ENCODE results near the gene C16orf74.

The C16orf74 gene

DNA sequence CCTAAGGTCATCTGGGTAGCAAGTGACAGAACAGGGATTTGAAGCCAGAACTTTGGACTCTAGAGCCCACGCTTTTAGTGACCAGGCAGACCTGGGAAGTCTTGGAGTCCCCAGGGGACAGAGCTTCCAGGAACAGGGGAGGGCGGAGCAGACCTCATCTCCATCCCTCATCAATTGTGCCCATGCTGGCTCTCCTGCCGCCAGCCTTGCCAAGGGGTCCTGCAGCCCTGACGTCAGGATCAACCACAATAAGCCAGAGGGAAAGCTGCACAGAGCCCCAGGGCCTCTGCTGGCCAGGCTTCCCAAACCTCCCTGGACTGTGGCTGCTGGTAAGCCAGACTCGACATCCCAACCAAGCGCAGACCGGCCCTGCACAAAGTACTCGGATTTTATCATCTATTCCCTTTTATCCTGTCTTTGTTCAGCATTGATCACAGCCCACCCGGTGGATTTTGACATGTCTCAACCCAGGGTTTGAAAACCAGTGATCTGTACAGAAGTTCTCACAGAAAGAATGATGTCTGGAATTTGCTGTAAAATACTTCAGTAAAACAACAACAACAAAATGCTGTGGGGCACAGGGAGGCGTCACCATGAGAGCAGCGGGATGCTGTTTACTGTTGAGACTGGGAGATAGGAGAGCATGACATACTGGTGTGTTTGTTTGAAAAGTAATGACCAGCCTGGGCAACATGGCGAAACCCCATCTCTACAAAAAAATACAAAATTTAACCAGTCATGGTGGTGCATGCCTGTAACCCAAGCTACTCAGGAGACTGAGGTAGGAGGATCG lies 11.8 kb downstream of the C16orf74 start:
- no peak for DNase-seq

DNA sequence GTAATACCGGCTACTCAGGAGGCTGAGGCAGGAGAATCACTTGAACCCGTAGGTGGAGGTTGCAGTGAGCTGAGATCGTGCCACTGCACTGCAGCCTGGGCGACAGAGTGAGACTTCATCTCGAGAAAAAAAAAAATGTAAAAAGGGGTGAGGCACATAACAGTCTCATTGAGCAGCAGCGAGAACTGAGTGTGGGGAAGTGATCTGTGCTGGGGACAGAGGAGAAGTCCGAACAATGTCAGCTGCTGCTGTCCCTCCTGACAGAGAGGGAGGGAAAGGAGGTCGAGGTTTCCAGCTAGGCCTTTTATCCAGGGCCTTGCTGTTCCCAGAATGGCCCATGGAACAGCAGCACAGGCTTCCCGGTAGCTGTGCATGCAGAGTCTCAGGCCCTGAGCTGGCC lies 14.0 kb downstream of the C16orf74 start:
- no peak for DNase-seq

DNA sequence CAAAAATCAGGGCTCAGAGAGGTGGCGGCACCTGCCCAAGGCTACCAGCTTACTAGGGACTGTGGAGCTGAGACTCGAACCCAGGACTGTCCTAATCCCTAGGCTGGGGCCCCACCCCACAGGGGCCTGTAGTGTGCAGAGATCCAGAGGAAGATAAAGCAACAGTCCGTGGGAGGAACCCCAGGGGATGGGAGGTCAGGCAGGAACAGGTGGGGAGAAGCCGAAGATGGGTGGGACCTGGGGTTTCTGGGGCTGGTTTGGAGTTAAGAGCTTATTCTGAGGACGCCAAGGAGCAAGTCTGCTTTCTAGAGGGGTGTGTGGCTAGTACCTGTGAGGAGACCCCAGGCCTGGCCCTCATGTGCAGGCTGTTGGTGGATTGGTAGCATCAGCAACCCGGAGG lies 14.9 kb downstream of the C16orf74 start:
- DNase-seq = no peak

DNA sequence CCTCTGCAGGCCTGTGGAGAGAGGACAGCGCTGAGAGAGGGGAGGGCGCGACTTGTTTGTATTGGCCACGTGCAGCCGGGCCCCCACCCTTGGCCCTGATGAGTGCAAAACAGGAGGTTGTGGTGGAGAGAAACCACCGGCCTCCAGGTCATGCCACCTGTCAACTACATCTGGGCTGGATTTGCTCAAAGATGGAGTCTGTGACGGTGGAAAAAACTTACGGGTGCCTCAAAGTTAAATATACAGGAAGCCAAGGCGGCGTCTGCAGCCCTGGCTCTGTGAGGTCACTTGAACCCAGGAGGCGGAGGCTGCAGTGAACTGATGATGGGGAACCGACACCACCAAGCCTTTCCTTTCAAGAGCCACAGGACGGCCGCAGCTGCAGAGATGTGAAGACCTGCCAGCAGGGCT lies 15.7 kb downstream of the C16orf74 start:
- DNase-seq = no peak

DNA sequence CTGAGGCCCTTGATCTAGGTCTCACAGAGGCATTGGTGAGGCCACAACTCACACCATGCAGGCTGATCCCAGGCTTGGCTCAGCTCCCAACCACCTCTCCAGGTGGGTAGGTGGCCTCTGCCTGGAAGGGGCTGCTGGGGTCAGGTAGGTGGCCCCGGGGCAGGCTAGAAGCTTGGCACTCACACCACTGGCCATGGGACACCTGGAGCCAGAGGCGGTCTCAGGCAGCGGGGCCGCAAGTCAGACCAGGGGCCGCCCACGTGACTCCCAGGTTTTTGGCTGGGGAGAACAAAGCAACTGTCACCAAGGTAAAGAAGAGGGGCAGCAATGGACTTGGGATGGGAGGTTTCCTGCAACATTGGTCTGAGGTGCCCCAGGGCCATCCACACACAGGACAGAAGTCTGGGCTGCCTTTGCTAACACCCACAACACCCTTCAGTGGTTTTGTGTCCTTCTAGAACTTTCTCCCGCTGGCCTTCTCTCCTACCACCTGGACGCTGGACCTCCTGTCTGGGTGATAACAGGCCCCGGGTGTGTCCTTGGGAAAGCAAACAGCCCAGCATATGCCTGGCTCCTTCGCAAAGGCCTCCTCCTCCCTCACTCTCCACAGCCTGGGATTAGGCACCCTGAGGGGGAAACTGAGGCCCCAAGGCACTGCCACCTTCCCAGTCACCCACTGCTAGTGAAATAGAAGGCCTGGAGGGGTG lies 16.4 kb downstream of the C16orf74 start:
- no peak for DNase-seq

DNA sequence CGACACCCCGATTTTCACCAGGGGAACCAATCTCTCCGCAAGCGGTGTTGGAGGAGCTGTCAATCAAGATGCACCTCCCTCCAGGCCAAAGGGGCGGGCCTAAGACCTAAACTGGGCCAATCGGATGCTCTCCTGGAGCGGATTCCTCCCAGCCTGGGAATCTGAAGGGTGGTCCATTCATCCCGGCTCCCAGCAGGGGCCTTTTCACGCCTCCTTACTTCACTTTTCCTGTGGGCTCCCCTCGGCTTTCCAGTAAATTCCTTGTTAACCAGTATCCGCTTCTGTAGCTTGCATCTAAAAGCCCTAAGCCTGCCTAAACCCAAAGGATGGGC lies 17.1 kb downstream of the C16orf74 start:
- DNase-seq = no peak

DNA sequence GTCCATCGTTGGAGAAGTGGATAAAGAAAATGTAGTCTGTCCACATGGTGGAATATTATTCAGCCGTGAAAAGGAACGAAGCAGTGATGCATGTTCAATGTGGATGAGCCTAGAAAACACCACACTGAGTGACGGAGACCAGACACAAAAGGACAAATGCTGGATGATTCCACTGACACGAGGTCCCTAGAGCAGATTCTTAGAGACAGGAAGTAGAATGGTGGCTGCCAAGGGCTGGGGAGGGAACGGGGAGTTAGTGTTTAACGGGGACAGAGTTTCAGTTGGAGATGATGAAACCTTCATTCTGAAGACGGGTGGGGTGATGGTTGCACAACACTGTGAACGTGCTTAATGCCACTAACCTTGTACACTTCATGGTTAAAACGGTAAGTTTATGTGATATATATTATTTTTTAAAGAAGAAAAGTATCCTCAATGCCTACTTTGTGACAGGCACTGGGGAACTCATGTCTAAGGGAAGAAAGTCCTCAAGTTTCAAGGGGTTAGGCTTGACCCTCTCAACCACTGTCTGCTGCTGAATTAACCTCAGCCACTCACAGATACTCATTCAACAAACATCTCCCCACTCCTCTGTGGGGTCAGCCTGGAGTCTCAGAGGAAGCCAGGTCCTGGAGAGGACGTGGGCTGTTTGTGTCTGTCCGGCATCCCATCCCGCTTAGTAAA lies 17.6 kb downstream of the C16orf74 start:
- no peak for DNase-seq

DNA sequence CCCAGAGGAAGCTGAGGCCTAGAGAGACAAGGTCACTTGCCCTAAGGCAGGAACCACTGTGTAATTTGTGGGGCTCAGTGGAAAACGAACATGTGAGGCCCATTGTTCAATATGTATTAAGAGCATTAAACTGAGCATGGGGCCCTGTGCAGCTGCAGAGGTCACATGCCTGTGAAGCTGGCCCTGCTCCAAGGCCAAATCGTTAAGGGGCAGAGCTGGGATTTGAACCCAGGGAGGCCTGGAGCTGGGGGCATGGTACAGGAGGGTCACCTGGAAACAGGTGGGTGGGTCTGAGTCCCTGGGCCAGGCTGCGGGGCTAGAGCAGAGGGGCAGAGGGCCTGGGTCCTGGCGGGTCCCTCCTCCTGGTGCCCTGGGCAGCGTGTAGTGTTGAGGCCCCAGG lies 19.7 kb downstream of the C16orf74 start:
- DNase-seq = no peak

DNA sequence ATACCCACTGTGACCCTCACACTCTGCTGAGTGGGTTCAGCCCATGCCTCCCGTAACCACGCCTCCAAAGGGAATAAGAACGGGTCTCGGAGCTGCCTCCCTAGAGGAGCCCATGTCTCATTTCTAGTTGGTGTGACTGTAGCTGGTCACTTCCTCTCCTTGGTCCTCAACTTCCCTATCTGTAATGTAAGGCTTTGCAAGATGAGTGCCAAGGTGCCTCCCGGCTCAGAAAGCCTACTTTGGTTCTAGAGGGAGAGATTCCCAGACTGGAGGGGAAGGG lies 20.8 kb downstream of the C16orf74 start:
- DNase-seq = no peak

DNA sequence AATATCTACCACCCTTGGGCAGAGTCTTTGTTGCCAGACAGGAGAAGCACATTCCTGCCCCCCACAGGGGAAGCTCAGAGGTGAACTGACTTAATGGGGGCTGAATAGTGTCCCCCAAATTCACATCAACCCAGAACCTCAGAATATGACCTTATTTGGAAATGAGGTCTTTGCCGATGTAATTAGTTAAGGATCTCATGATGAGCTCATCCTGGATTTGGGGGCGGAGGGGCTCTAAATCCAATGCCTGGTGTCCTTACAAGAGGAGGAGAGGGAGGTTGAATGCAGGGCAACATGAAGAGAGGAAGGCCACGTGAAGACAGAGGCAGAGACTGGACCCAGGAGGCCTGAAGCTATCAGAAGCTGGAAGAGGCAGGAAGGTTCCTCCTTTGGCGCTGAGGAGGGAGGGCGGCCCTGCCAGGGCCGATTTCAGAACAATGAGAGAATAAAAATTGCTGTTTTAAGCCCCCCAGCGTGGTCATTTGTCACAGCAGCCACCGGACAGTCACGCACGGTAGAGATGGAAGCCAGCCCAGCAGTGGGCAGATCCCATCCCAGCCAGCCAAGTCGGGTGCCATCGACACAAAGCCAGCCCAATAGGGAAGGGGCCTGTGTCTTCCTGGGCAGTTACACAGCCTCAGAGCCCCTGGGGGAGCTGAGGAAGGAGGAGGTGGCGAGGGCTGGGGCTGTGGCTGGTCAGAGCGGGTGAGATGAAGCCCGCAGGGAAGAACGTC lies 21.3 kb downstream of the C16orf74 start:
- no peak for DNase-seq

DNA sequence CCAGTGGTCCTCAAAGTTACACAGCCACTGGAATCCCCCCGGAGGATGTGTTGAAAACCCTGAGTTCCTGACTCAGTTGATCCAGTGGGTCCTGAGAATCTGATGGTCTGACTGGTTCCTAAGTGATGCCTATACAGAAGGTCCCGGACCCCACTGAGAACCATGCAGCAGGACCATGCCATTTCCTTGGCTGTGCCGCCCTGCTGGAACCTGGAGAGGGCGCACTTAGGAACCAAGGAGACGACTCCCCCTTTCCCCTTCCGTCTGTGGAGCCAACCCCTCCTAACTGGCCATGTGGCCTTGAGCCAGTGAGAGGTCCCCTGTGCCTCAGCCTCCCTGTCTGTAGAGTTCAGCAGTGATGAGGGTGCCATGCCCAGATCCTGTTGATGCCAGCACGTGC lies 22.0 kb downstream of the C16orf74 start:
- no peak for DNase-seq

DNA sequence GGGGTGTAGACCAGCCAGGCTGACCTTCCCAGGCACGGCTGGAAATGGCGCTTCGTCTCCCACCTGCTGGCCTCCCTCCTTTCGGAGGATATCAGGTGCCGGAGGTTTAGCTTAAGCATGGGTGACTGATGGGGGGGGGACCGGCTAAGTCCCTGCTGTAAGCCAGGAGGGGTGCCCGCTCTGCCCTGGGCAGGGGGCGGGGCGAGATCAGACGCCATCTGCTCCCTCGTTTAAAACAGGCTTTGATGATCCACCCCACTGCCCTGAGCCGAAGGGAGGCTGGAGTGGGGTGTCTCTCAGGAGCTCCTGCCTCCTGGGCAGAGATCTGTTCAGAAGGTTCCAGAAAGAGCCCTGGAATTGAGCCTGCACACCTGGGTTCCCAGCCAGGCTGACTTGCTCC lies 26.0 kb downstream of the C16orf74 start:
- DNase-seq = no peak

DNA sequence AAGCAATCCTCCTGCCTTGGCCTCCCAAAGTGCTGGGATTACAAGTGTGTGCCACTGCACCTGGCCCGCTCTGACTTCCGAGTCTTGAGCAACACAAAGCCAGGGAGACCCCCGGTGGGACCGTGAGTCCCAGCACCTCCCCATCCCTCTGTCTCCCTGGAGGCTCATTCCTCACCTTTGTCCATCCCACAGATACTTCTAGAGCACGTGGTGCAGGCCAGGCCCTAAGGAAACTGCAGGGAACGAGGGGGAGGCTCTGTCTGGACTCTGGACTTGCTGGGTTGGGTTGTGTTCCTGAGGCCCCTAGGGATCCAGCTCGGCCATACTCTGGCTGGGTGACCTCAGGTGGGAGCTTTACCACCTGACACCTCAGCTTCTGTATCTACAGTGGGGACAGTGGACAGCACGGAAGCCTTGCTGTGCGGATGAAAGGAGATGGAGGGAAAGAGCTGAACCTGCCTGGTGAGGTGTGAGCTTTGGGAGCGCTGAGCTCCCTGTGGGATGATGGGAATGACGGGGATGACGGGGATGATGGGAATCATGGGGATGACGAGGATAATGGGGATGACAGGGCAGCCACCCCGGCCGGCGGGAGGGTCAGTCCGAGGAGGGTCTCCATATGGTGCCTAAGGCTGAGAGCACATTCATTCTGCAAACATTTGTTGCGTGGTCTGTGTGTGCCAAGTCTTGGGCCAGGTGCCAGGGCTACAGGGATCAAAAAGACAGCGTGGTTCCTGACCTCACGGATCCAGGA lies 26.6 kb downstream of the C16orf74 start:
- no peak for DNase-seq

DNA sequence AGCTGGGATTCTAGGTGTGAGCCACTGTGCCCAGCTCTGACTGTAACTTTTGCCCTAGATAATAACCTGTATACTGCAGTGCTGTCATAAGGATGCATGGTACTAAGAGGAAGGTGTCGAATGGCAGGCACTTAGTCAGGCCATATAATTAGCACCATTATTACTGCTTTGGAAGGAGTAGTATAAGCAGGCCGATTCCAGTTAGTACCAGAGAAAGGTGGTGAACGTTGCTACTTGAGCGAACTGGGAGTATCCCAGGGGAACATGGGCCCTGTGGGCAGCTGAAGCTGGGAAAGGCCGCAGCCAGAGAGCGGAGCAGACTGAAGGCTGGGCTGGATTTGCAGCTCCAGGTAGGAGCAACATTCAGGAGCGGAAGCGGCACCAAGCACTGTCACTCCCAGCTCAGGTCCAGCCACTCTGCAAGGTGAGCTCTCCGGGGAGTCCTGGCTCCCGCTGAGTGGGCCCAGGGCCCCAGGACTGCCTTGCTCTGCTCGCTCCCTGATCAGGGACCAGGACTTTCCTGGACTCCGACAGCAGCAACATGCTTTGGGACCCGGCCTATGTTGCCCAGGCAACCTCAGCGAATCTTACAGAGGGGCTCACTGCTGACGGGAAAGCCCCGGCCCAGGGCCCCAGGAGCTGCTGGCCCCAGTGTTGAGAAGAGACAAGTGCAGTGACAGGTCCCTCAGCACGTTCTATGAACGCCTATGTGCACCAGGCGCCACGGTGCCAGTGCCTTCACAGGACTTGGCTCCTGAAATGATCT lies 28.6 kb downstream of the C16orf74 start:
- no peak for DNase-seq

DNA sequence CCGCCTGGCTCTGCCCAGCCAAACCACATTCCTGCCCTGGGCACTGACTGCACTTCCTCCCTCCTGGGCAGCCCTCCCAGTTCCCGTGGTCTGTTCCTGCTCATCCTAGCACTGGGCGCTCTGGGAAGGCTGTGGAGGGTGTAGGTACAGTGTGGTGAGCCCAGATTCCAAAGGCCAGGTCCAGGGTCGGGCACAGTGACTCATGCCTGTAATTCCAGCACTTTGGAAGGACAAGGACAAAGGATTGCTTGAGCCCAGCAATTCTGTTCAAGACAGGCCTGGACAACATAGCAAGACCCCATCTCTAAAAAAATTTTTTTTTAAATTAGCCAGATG lies 30.6 kb downstream of the C16orf74 start:
- DNase-seq = no peak

DNA sequence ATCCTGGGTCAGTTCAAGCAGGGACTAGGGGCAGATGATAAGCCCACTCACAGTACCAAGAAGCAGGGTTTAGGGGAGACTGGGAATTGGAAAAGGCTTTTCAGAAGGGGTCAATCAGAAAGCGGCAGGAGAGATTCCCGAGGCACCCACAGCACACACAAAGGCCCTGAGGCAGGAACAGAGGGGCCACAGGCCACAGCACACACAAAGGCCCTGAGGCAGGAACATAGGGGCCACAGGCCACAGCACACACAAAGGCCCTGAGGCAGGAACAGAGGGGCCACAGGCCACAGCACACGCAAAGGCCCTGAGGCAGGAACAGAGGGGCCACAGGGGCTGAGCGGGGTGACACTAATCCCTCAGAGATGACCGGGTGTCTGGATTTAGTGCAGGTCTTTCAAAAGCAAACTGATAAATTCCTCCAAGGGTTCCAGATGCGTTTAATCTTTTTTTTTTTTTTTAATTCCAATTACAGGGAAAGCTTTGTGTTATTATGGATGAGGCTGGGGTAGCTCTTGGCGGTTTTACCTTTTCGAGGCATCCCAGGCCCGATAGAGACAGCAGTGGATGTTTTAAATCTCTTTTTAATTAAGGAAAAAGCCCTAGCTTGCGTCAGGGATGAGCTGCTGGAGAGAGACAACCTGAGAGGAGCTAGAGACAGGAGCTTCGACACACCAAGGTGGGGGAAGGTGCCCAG lies 31.1 kb downstream of the C16orf74 start:
- DNase-seq = no peak

DNA sequence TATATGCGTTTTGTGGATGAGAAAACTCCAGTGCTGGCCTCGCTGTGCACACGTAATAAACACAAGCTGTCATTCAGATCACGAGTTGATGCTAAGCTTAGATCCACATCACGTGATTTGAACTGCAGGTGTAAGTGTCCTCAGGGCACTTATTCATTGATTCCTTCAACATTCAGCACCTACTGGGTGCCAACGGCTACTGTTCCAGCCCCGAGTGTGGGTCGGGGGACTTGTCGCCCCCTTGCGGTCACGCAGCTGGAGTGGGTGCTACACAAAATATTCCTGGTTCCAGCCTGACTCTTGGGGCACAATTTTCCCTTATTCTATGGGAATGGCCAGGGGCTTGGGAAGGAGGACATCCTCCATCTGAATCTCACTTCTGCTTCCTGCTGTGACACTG lies 32.2 kb downstream of the C16orf74 start:
- DNase-seq = peak; percentile 77

DNA sequence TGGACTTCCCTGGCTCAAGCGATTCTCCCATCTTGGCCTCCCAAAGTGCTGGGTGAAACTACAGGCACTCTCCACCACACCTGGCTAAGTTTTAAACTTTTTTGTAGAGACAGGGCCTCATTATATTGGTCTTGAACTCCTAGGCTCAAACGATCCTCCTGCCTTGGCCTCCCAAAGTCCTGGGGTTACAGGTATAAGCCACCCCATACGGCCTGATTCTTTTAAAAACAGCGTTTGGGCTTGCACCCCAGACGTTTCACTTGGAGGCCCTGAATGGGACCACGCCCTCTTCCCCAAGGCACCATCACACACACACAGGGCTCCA lies 32.8 kb downstream of the C16orf74 start:
- DNase-seq = no peak

DNA sequence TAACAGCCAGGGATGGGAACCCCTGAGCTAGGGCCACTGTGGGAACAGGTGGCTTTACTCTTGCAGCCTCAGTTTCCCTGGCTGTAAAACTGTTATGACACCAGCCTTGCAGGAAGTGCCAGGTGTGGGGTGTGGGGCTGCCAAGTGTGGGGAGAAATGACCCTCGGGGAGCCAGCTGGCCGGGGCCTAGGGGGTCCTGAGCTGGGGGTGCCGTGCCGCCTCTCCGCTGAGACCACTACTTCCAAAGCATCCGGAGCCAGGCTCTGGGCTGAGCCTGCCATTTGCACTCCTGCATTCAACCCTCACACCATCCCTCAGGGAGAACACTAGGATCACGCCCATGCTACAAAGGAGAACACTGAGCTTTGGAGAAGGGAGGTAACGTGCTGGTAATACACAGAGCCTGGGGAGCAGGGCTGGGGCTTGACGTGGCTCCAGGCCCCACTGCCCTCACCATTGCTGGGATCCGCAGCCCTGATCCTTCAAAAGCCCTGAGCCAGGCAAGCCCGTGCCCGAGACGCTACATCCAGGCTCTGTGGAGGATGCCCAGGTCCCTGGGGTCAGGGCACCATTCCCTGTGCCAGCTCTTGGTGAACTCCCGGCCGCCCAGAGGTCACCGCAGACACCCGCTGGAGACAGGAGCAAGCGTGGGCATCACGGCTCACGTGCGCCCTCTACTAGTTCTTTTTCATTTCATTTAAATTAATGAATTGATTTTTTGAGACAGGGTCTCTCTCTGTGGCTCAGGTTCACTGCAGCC lies 33.3 kb downstream of the C16orf74 start:
- peak; percentile 71 for DNase-seq

DNA sequence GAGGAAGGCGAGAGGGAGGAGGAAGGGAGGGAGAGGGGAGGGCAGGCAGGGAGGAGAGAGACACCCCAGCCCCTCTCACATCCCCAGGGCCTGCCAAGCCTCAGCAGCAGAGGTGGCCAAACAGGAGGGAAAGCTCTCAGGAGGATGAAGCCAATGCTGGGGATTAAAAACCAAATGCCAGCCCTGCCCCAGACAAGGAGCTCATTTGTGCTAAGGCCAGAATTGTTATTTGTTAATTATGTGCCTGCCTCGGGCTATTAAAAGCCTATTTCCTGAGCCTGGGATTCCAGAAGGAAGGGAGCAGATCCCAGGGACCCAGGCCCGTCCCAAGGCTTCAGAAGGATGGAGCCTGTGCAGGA lies 34.2 kb downstream of the C16orf74 start:
- DNase-seq = peak; percentile 21

DNA sequence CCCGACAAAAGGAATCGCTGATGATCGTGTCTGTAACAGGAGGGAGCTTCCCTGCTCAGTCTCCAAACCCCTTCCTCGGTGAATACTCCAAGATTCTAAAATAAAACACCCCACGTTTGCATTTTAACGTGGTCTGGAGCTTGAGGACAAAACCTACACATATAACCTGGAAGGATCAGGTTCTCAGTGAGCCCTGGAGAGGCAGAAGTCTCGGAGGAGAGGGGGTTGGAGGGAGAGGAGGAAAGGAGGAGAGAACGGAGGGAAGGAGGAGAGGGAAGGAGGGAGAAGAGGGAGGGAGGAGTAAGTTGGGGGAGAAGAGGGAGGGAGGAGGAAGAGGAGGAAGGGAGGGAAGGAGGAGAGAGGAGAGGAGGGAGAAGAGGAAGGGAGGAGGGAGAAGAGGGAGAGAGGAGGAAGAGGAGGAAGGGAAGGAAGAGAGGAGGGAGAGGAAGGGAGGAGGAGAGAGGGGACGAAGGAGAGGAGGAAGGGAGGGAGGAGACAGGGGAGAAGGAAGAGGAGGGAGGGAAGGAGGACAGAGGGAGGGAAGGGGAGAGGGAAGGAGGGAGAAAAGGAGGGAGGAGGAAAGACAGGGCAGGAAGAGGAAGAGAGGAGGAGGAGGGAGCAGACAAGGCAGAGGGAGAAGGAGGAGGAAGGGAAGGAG lies 34.7 kb downstream of the C16orf74 start:
- no peak for DNase-seq

All from NCI-H345 (cell line).